ENCODE results near the gene PTDSS2. TPM values are rescaled to one million over a fixed set of nuclear protein-coding genes. Genes with fewer than 3 reads are reported as not detected.

PTDSS2 gene
- total RNA-seq, 1 donor from 2014 or later: 52.4 TPM

- no peak for TF ChIP-seq CTCF (conservative IDR thresholded peaks at IDR 0.05)
- DNase-seq (ENCODE audit: low read depth, low spot score): no peak
- Mint-ChIP-seq H3K27ac (ENCODE audit: unreplicated experiment) (peak overlapping the region; percentile 6), H3K4me3 (peak overlapping the region; percentile 51), H3K27me3 (ENCODE audit: low read depth) (peaks cover 2% of the 10 kb centered on the region), H3K36me3 (ENCODE audit: low read depth) (no peaks in the 10 kb centered on the region), H3K4me1 (no peaks in the 10 kb centered on the region), H3K9me3 (no peaks in the 10 kb centered on the region)
Observed at GRCh38 chr11:405323-405953, 44.6 kb upstream of the PTDSS2 start.

- Mint-ChIP-seq H3K9me3 (no peaks in the 10 kb centered on the region), H3K36me3 (ENCODE audit: low read depth) (no peaks in the 10 kb centered on the region), H3K27me3 (ENCODE audit: low read depth) (peaks cover 2% of the 10 kb centered on the region), H3K4me3 (peak overlapping the region; percentile 51), H3K4me1 (no peaks in the 10 kb centered on the region), H3K27ac (ENCODE audit: unreplicated experiment) (no peak overlapping the region)
- DNase-seq (ENCODE audit: low read depth, low spot score): no peak
- TF ChIP-seq CTCF (conservative IDR thresholded peaks at IDR 0.05): no peak
Observed at GRCh38 chr11:405954-406795, 43.9 kb upstream of the PTDSS2 start.

- Mint-ChIP-seq H3K4me1 (no peaks in the 10 kb centered on the region), H3K9me3 (no peaks in the 10 kb centered on the region), H3K4me3 (no peak overlapping the region), H3K36me3 (ENCODE audit: low read depth) (no peaks in the 10 kb centered on the region), H3K27me3 (ENCODE audit: low read depth) (peaks cover 2% of the 10 kb centered on the region), H3K27ac (ENCODE audit: unreplicated experiment) (no peak overlapping the region)
- no peak for TF ChIP-seq CTCF (conservative IDR thresholded peaks at IDR 0.05)
- DNase-seq (ENCODE audit: low read depth, low spot score): peak; percentile 51
Observed at GRCh38 chr11:406796-407650, 43.1 kb upstream of the PTDSS2 start.

GRCh38 chr11:407651-408123 is 42.4 kb upstream of the PTDSS2 start:
- H3K27me3 Mint-ChIP-seq (ENCODE audit: low read depth): peaks cover 2% of the 10 kb centered on the region
- no peak overlapping the region for H3K4me3 Mint-ChIP-seq
- no peak for TF ChIP-seq CTCF (conservative IDR thresholded peaks at IDR 0.05)
- H3K27ac Mint-ChIP-seq (ENCODE audit: unreplicated experiment): no peak overlapping the region
- H3K4me1 Mint-ChIP-seq: no peaks in the 10 kb centered on the region
- no peak for DNase-seq (ENCODE audit: low read depth, low spot score)
- H3K36me3 Mint-ChIP-seq (ENCODE audit: low read depth): no peaks in the 10 kb centered on the region
- H3K9me3 Mint-ChIP-seq: no peaks in the 10 kb centered on the region

All from neural crest cell (in vitro differentiated cells).